K562 (cell line): Measurements from ENCODE around the gene STK26. TPM values are rescaled to one million over a fixed set of nuclear protein-coding genes. Genes with fewer than 3 reads are reported as not detected.
A peak's percentile ranks its signal among the peaks of the same experiment; 100 is the strongest.

Source experiments
- ATAC-seq: fragments of 200-7000 bp; cut with Tn5 transposase; 3 replicates; pipeline ENCODE4 v1.9.1; 2020; ENCODE audit warnings: moderate library complexity
- BruUV-seq: library from RNA; stranded (reverse); fragments of 400-500 nt; replicated peaks from 2 replicates; lab custom pipeline; 2021; lab: Mats Ljungman, UMichigan
- CTCF ChIA-PET: fragments of 300-600 bp; formaldehyde crosslinking; extraction: SDS; loops from one replicate; lab custom pipeline; 2021; ENCODE audit warnings: low intra/inter-chr PET ratio; lab: Yijun Ruan, JAX
- POLR2A ChIA-PET: fragments of 300-600, 350-650 bp; sonication (Branson Sonifier 250); formaldehyde crosslinking; extraction: SDS; loops from one replicate; lab custom pipeline; 2021; ENCODE audit warnings: antibody characterized with exemption, inconsistent platforms; lab: Yijun Ruan, JAX
- DNase-seq, 4 experiments: peaks; one replicate each; pipeline versions ENCODE4 v3.0.0 to v3.0.0-alpha.2; 2011 to 2018; ENCODE audit warnings: low spot score in 3 of 4, mixed read lengths in 3 of 4; ENCODE audit errors: extremely low read depth in 1 of 4
- FAIRE-seq: peaks from 2 replicates; lab custom pipeline; 2011; peaks lifted over from hg19 to GRCh38; lab: Jason Lieb, UNC
- H2AFZ ChIP-seq: 2 replicates; pipeline ENCODE4 v1.6.0; 2011; ENCODE audit warnings: low read depth, low read length, control low read depth, inconsistent platforms
- H3K27ac ChIP-seq: fragments of 200-600 bp; 3 replicates; pipeline ENCODE4 v1.8.0; 2011; ENCODE audit warnings: low read depth, mild to moderate bottlenecking, control low read depth, inconsistent platforms, low read length, moderate library complexity, mixed read lengths; ENCODE audit errors: extremely low read depth
- H3K27me3 ChIP-seq, 2 experiments: fragments of 300-600 bp in 1 of 2; 2 replicates in 1 of 2; 3 replicates in 1 of 2; pipeline versions ENCODE4 v1.6.0 to v1.8.0; 2011; ENCODE audit warnings: inconsistent platforms in 2 of 2, low read length in 2 of 2, mild to moderate bottlenecking in 1 of 2, mixed read lengths in 1 of 2, moderate library complexity in 1 of 2; ENCODE audit not compliant: control insufficient read depth in 2 of 2, insufficient read depth in 2 of 2
- H3K36me3 ChIP-seq: fragments of 300-600 bp; 3 replicates; pipeline ENCODE4 v1.8.0; 2011; ENCODE audit warnings: mild to moderate bottlenecking, low read length, inconsistent platforms; ENCODE audit not compliant: control insufficient read depth, insufficient read depth
- H3K4me1 ChIP-seq, 2 experiments: fragments of 200-600 bp in 1 of 2; replicated peaks in 1 of 2; 2 replicates in 1 of 2; 3 replicates in 1 of 2; pipeline versions ENCODE4 v1.5.1 to v1.8.0; 2011; ENCODE audit warnings: inconsistent platforms in 2 of 2, low read length in 2 of 2, mild to moderate bottlenecking in 1 of 2, mixed read lengths in 1 of 2, moderate library complexity in 1 of 2; ENCODE audit not compliant: control insufficient read depth in 2 of 2, insufficient read depth in 2 of 2
- H3K4me2 ChIP-seq: 2 replicates; pipeline ENCODE4 v1.6.1; 2011; ENCODE audit warnings: low read length, control low read depth, inconsistent platforms, mixed read lengths; ENCODE audit not compliant: insufficient read depth
- H3K4me3 ChIP-seq: fragments of 200-600 bp; sonication (generic), shearing (Covaris generic); 2 replicates; pipeline ENCODE4 v1.5.1; 2016; ENCODE audit warnings: control low read depth, inconsistent platforms
- H3K79me2 ChIP-seq: fragments of 200-600 bp; 3 replicates; pipeline ENCODE4 v1.8.0; 2011; ENCODE audit warnings: low read length, inconsistent platforms; ENCODE audit not compliant: control insufficient read depth, insufficient read depth
- H3K9ac ChIP-seq, 2 experiments: 2 replicates each; pipeline versions ENCODE4 v1.6.0 to v1.6.1; 2011; ENCODE audit warnings: low read depth in 2 of 2, low read length in 2 of 2, control low read depth in 1 of 2, inconsistent platforms in 1 of 2, mild to moderate bottlenecking in 1 of 2, mixed read lengths in 1 of 2; ENCODE audit not compliant: insufficient read depth in 1 of 2
- H3K9me1 ChIP-seq: one replicate; pipeline ENCODE4 v1.6.0; 2011; ENCODE audit warnings: inconsistent platforms, mild to moderate bottlenecking, low read length, moderate library complexity; ENCODE audit not compliant: control insufficient read depth, insufficient read depth
- H3K9me3 ChIP-seq: replicated peaks from 2 replicates; pipeline ENCODE4 v1.5.1; 2011; ENCODE audit warnings: low read depth, low read length, inconsistent platforms; ENCODE audit not compliant: control insufficient read depth, insufficient read depth
- H4K20me1 ChIP-seq: replicated peaks from 2 replicates; pipeline ENCODE4 v1.6.1; 2011; ENCODE audit warnings: low read length, inconsistent platforms, mixed read lengths; ENCODE audit not compliant: control insufficient read depth, insufficient read depth
- ADNP ChIP-seq: fragments of 200-800 bp; sonication (Bioruptor generic); IDR thresholded peaks from 2 replicates; pipeline ENCODE4 v1.6.1; 2016; ENCODE audit warnings: missing genetic modification characterization, missing compliant biosample characterization
- ARID3A ChIP-seq: IDR thresholded peaks from 2 replicates; pipeline ENCODE4 v1.6.1; 2012; ENCODE audit warnings: low read depth, low read length, improper control_type of control experiment, borderline replicate concordance
- ATF4 ChIP-seq: fragments of 450-650 bp; formaldehyde crosslinking; IDR thresholded peaks from 2 replicates; pipeline ENCODE4 v1.4.0; 2022; ENCODE audit warnings: mild to moderate bottlenecking, moderate library complexity
- BCOR ChIP-seq: fragments of 450-650 bp; IDR thresholded peaks from 2 replicates; pipeline ENCODE4 v1.6.1; 2016
- C11orf30 ChIP-seq: fragments of 450-650 bp; IDR thresholded peaks from 2 replicates; pipeline ENCODE4 v1.6.1; 2016; ENCODE audit warnings: low read depth, mild to moderate bottlenecking
- DNMT1 ChIP-seq: fragments of 450-650 bp; IDR thresholded peaks from 2 replicates; pipeline ENCODE4 v1.6.1; 2016; ENCODE audit warnings: antibody characterized with exemption, mild to moderate bottlenecking
- PRPF4 ChIP-seq: fragments of 200-400 bp; formaldehyde crosslinking; IDR thresholded peaks from one replicate; pipeline ENCODE4 v1.6.1; 2017; ENCODE audit warnings: low read length, low read depth, mild to moderate bottlenecking; ENCODE audit not compliant: insufficient read depth, poor library complexity, severe bottlenecking
- RBM17 ChIP-seq: fragments of 200-400 bp; formaldehyde crosslinking; IDR thresholded peaks from 2 replicates; pipeline ENCODE4 v1.6.1; 2017; ENCODE audit warnings: low read depth, mild to moderate bottlenecking, low read length, borderline replicate concordance
- RBM25 ChIP-seq: fragments of 200-400 bp; formaldehyde crosslinking; IDR thresholded peaks from 2 replicates; pipeline ENCODE4 v1.6.1; 2018; ENCODE audit warnings: low read length, low read depth, moderate library complexity; ENCODE audit not compliant: severe bottlenecking
- SAFB ChIP-seq: fragments of 200-400 bp; formaldehyde crosslinking; IDR thresholded peaks from 2 replicates; pipeline ENCODE4 v1.6.1; 2017; ENCODE audit warnings: low read depth, low read length, borderline replicate concordance
- ZBED1 ChIP-seq: IDR thresholded peaks from 2 replicates; pipeline ENCODE4 v1.6.1; 2014
- ZNF24 ChIP-seq: fragments of 450-650 bp; IDR thresholded peaks from 2 replicates; pipeline ENCODE4 v1.6.1; 2016
- ZNF3 ChIP-seq: fragments of 250-450 bp; sonication (Bioruptor Pico); IDR thresholded peaks from 2 replicates; pipeline ENCODE4 v1.5.0; 2021; ENCODE audit warnings: mild to moderate bottlenecking, moderate library complexity
- ZNF398 ChIP-seq: fragments of 250-450 bp; sonication (Bioruptor Pico); IDR thresholded peaks from 2 replicates; pipeline ENCODE4 v1.8.0; 2021; ENCODE audit warnings: moderate library complexity, mild to moderate bottlenecking, inconsistent platforms
- WGBS: fragments of 100-300 bp; shearing (Covaris generic); methylation state at CpG from one replicate; pipeline ENCODE4 v1.1.6; 2016; ENCODE audit warnings: low coverage, mixed read lengths; ENCODE audit not compliant: insufficient coverage; ENCODE audit errors: missing lambda C conversion rate; 5-methylcytosine and 5-hydroxymethylcytosine counted together
- in situ Hi-C: fragments of 300-500 bp; cut with MboI; formaldehyde crosslinking; loops from 4 replicates; pipeline ENCODE4 v1.15.0; 2018; ENCODE audit warnings: inconsistent platforms, mixed read lengths
- intact Hi-C: fragments of 100-400 bp; cut with micrococcal nuclease; formaldehyde crosslinking; loops from 2 replicates; pipeline ENCODE4 v1.14.2; 2022
- polyA plus RNA-seq, 8 experiments: library from polyadenylated mRNA; depleted of rRNA in 4 of 8; stranded (reverse) in 5 of 8; unstranded in 3 of 8; fragments of >200 nt; fragmentation: Nextera tagmentation in 2 of 8; fragmentation: Illumina TruSeq in 1 of 8; extraction: Ambion mirVana in 2 of 8; extraction: Trizol in 1 of 8; gene quantifications; 2 replicates each; pipeline versions ENCODE4 v1.2.1 to v1.2.3, GENCODE V29; 2011 to 2014; ENCODE audit warnings: inconsistent platforms in 1 of 8, missing spikeins in 1 of 8
- total RNA-seq, 7 experiments: library from RNA; depleted of rRNA in 6 of 7; stranded (reverse); fragments of >200 nt in 6 of 7; fragmentation: Illumina TruSeq in 2 of 7; extraction: Trizol in 2 of 7; gene quantifications; 2 replicates each; pipeline versions ENCODE4 v1.2.1 to v1.2.3, GENCODE V29; 2011 to 2021; ENCODE audit warnings: low replicate concordance in 1 of 7
- TF ChIP-seq, protein P1 (sequence below): IDR thresholded peaks from 2 replicates; pipeline ENCODE4 v1.6.1; 2011; ENCODE audit not compliant: insufficient read length; ENCODE audit errors: extremely low read depth
- TF ChIP-seq, protein P2 (sequence below): sonication (generic); formaldehyde crosslinking; IDR thresholded peaks from 2 replicates; pipeline ENCODE4 v1.8.1; 2023; ENCODE audit warnings: mild to moderate bottlenecking, missing genetic modification reagents

Gene STK26
- total and polyA plus RNA-seq, 9 of the 15 experiments (the other 6 are each of a cell fraction or from before 2014, with no cell fraction given): 28.1 to 72.9 (median 50.1) TPM

DNA sequence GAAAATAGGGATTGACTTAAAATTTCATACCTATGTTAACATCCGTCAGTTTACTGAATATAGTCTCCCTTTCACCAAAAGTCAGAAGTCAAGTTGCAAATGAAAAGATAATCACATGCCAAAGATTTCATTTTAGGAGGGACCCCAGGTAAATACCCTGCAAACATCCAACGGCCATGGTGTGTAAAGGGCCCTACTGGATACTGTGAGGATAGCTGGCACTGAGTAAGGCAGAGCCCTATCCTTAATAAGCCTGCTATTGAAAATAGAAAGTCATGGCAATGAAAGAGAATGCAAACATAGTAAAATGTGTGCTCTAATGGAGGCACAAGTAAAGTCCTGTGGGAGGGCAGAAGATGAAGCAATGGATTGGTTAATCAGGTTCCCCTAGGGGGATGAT, 20.9 kb downstream of the STK26 start:
- H3K79me2 ChIP-seq: peaks cover 96% of the 10 kb centered on the region
- CTCF ChIA-PET: no interaction called here
- no peak for TF ChIP-seq ADNP (tag)
- no peak for TF ChIP-seq SAFB
- TF ChIP-seq, protein P1, sequence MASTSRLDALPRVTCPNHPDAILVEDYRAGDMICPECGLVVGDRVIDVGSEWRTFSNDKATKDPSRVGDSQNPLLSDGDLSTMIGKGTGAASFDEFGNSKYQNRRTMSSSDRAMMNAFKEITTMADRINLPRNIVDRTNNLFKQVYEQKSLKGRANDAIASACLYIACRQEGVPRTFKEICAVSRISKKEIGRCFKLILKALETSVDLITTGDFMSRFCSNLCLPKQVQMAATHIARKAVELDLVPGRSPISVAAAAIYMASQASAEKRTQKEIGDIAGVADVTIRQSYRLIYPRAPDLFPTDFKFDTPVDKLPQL: no peak
- no peak for TF ChIP-seq PRPF4
- TF ChIP-seq DNMT1: no peak
- TF ChIP-seq ATF4: no peak
- TF ChIP-seq ZNF3 (CRISPR knock-in tag): no peak
- TF ChIP-seq ZBED1: no peak
- TF ChIP-seq C11orf30: no peak
- no peak for TF ChIP-seq ARID3A
- TF ChIP-seq ZNF24: no peak
- TF ChIP-seq, protein P2, sequence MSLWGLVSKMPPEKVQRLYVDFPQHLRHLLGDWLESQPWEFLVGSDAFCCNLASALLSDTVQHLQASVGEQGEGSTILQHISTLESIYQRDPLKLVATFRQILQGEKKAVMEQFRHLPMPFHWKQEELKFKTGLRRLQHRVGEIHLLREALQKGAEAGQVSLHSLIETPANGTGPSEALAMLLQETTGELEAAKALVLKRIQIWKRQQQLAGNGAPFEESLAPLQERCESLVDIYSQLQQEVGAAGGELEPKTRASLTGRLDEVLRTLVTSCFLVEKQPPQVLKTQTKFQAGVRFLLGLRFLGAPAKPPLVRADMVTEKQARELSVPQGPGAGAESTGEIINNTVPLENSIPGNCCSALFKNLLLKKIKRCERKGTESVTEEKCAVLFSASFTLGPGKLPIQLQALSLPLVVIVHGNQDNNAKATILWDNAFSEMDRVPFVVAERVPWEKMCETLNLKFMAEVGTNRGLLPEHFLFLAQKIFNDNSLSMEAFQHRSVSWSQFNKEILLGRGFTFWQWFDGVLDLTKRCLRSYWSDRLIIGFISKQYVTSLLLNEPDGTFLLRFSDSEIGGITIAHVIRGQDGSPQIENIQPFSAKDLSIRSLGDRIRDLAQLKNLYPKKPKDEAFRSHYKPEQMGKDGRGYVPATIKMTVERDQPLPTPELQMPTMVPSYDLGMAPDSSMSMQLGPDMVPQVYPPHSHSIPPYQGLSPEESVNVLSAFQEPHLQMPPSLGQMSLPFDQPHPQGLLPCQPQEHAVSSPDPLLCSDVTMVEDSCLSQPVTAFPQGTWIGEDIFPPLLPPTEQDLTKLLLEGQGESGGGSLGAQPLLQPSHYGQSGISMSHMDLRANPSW (CRISPR knock-in tag): no peak
- TF ChIP-seq ZNF398 (CRISPR knock-in tag): no peak
- TF ChIP-seq RBM17: no peak
- no peak for TF ChIP-seq BCOR
- TF ChIP-seq RBM25: no peak

More for the DNA sequence above, 20.9 kb downstream of the STK26 start:
- intact Hi-C loops: loop anchor here (2.0 kb wide), 1 partner anchor 21 kb away; the partner anchor contains the start of gene STK26
- BruUV-seq: no TSS peak
- H3K27ac ChIP-seq: no peak overlapping the region
- H3K9ac ChIP-seq: no peak overlapping the region
- POLR2A ChIA-PET: interaction anchor here (0.6 kb wide), 1 partner anchor 10 kb away, joined by 3 read pairs; no protein-coding TSS in a partner anchor
- H3K4me2 ChIP-seq: no peak overlapping the region
- no peak overlapping the region for H2AFZ ChIP-seq
- ATAC-seq (peak; percentile 12; the same call in 1 of the 3 replicates), FAIRE-seq (no peak), DNase-seq (no peak)
- H3K4me1 ChIP-seq: peaks cover 0 to 20% of the 10 kb centered on the region in 2 experiments; a peak in 3 of 5 replicates
- peaks cover 10% of the 10 kb centered on the region; the same call in 1 of the 3 replicates for H3K36me3 ChIP-seq
- H3K27me3 ChIP-seq: no peaks in the 10 kb centered on the region
- 67% methylated on average over 2 of the region's 2 CpGs for WGBS
- no peaks in the 10 kb centered on the region for H3K9me1 ChIP-seq
- H3K4me3 ChIP-seq: no peak overlapping the region
- in situ Hi-C loops: no loop called here
- no peaks in the 10 kb centered on the region for H3K9me3 ChIP-seq
- H4K20me1 ChIP-seq: peaks cover 5% of the 10 kb centered on the region; the same call in 1 of the 2 replicates
